ENCODE results near the gene MYO19. TPM values are rescaled to one million over a fixed set of nuclear protein-coding genes. Genes with fewer than 3 reads are reported as not detected.

The MYO19 gene, protein sequence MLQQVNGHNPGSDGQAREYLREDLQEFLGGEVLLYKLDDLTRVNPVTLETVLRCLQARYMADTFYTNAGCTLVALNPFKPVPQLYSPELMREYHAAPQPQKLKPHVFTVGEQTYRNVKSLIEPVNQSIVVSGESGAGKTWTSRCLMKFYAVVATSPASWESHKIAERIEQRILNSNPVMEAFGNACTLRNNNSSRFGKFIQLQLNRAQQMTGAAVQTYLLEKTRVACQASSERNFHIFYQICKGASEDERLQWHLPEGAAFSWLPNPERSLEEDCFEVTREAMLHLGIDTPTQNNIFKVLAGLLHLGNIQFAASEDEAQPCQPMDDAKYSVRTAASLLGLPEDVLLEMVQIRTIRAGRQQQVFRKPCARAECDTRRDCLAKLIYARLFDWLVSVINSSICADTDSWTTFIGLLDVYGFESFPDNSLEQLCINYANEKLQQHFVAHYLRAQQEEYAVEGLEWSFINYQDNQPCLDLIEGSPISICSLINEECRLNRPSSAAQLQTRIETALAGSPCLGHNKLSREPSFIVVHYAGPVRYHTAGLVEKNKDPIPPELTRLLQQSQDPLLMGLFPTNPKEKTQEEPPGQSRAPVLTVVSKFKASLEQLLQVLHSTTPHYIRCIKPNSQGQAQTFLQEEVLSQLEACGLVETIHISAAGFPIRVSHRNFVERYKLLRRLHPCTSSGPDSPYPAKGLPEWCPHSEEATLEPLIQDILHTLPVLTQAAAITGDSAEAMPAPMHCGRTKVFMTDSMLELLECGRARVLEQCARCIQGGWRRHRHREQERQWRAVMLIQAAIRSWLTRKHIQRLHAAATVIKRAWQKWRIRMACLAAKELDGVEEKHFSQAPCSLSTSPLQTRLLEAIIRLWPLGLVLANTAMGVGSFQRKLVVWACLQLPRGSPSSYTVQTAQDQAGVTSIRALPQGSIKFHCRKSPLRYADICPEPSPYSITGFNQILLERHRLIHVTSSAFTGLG
- 44.2 TPM for polyA plus RNA-seq (2012; ENCODE audit: insufficient read depth, insufficient read length, low read depth)

DNA sequence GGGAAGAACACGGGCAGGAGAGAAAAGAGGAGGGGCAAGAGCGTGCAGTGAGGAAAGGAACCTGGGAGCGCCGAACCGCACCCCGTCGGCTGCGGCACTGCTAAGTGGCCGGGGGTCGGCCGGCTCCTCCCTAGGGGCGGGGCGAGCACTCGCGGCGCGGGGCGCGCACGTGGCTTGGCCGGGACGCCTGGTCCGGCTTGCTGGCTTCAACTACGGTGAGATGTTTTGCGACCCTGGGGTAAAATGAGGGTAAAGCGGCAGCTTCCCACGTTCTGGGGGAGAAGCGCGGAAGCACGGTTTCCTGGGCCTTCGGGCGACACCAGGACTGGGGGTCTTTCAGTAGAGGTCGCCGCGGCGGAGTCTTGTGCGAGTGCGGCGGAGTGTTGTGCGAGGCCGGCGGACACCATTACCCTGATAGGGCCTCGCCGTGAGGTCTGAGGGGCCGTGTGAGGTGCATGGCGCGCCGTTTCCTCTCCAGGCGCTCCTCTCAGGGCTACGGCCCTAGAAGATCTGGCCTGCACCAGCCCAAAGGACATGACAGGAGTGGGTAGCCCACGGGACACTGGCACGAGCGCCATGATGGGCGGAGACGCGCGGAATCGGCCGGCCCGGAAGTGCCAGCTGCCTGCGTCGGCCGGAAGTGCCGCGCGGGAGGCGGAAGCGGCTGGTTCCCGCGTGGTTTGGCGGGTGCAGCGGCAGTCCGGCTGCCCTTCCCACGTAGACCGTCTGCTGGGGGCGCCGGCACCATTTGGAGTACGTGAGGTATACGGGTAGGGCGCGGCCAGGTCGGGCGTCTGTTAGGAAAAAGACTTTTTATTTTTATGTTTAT lies at the start of gene MYO19, which contains the start of gene PIGW:
Gene MYO19 (minus strand): TSS at position 29 of the 829 bp plus-strand sequence. CDS start 2,330 bp downstream, outside the sequence.
Gene PIGW (plus strand): TSS at position 148 of the 829 bp plus-strand sequence. CDS start 2,115 bp downstream, outside the sequence.
- Histone ChIP-seq H3K4me3 (ENCODE audit: low read depth, low read length) (peak within 1 kb of the TSS; percentile 89), H3K27me3 (no peaks in the 10 kb centered on the region), H3K4me1 (0 out of 2 replicates have a peak, but pooled peaks cover 3% of the 10 kb centered on the region), H3K9me3 (no peaks in the 10 kb centered on the region), H3K36me3 (peaks cover 61% of the 10 kb centered on the region)
- TF ChIP-seq, protein P1, sequence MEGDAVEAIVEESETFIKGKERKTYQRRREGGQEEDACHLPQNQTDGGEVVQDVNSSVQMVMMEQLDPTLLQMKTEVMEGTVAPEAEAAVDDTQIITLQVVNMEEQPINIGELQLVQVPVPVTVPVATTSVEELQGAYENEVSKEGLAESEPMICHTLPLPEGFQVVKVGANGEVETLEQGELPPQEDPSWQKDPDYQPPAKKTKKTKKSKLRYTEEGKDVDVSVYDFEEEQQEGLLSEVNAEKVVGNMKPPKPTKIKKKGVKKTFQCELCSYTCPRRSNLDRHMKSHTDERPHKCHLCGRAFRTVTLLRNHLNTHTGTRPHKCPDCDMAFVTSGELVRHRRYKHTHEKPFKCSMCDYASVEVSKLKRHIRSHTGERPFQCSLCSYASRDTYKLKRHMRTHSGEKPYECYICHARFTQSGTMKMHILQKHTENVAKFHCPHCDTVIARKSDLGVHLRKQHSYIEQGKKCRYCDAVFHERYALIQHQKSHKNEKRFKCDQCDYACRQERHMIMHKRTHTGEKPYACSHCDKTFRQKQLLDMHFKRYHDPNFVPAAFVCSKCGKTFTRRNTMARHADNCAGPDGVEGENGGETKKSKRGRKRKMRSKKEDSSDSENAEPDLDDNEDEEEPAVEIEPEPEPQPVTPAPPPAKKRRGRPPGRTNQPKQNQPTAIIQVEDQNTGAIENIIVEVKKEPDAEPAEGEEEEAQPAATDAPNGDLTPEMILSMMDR (IDR thresholded peaks at IDR 0.05; ENCODE audit: low read depth, low read length) = no peak
- peak; percentile 96 for DNase-seq

DNA sequence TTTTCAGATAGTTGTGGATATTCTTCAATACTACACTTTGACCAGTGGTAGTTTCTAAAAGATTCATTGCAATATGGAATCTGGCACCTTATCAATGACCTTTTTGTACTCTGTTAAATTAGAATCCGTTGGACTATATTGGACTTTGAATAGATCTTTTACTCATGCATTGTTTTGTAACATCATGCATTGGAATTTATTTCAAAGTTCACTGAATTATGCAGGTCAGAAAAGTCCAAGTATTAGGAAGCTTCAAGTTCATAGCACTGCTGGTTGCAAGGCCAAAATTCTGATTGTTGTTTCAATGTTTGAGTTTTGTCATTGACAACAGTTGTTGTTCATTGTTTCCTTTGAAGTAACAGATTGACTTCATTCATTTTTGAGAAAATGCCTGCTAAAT lies 49.1 kb upstream of the MYO19 start:
- Histone ChIP-seq H3K9me3 (no peaks in the 10 kb centered on the region), H3K36me3 (peaks cover 81% of the 10 kb centered on the region), H3K4me3 (ENCODE audit: low read depth, low read length) (no peak overlapping the region), H3K27me3 (no peaks in the 10 kb centered on the region), H3K4me1 (no peaks in the 10 kb centered on the region)
- TF ChIP-seq, protein P1 (IDR thresholded peaks at IDR 0.05; ENCODE audit: low read depth, low read length) = no peak
- no peak for DNase-seq

DNA sequence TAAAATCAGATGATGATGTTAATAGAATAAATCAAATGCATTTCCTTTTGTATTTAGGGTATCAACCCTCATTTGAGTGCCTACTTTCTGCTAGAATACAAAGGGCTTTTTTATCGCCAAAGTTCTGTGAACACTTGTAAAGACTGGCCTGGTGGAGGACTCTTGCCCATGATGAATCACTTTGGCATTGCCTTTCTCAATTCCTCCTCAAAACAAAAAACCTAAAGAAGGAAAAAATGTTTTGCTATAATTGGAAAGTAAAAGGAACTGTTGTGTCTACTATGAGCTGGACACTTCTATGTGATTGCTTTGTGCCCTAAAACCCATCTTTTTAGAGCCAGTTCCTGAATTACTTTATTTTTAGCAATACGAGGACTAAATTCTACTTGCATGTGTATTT lies 44.0 kb upstream of the MYO19 start:
- Histone ChIP-seq H3K9me3 (no peaks in the 10 kb centered on the region), H3K27me3 (no peaks in the 10 kb centered on the region), H3K36me3 (peaks cover 65% of the 10 kb centered on the region), H3K4me1 (no peaks in the 10 kb centered on the region), H3K4me3 (ENCODE audit: low read depth, low read length) (no peak overlapping the region)
- TF ChIP-seq, protein P1 (IDR thresholded peaks at IDR 0.05; ENCODE audit: low read depth, low read length) = no peak
- no peak for DNase-seq

DNA sequence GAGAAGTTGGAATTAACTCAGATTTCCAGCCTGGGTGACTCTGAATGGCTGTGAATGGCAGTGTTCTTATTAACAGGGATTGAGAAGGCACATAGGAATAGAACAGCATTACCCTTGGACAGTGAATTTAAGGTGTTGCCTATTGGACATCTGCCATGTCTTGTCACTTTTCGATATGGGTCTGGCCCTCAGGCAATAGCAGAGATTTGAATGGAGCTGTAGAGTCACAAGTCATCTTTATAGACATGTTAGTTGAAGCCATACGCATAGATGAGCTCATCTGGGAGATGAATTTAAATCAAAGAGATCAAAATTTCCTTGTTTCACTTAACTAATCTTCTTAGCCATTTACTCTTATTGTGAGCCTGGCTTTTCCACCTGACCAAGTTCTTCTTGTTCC lies 42.1 kb upstream of the MYO19 start:
- H3K36me3 ChIP-seq = peaks cover 66% of the 10 kb centered on the region
- no peak for DNase-seq
- no peaks in the 10 kb centered on the region for H3K4me1 ChIP-seq
- TF ChIP-seq, protein P1 (IDR thresholded peaks at IDR 0.05; ENCODE audit: low read depth, low read length) = no peak
- no peaks in the 10 kb centered on the region for H3K27me3 ChIP-seq
- H3K4me3 ChIP-seq (ENCODE audit: low read depth, low read length) = no peak overlapping the region
- no peaks in the 10 kb centered on the region for H3K9me3 ChIP-seq

DNA sequence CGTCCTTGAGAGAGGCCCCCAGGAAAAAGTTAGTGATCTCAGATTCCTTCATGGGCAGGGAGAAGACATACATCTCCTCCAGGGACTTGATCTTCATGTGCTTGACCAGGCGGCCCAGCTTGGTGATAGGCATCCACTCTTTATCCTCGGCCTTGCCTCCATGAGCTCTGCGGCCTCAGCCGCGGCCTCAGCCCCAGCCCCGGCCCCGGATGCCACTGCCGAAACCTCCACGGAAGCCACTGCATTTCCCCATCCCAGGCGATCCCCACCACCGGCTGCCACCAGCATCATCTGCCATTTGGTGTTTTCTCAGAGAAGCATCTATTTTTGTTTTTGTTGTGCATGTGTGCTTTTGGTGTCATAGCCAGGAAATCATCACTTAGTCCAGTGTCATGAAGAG lies 40.4 kb upstream of the MYO19 start:
- H3K27me3 ChIP-seq = no peaks in the 10 kb centered on the region
- H3K4me1 ChIP-seq = no peaks in the 10 kb centered on the region
- TF ChIP-seq, protein P1 (IDR thresholded peaks at IDR 0.05; ENCODE audit: low read depth, low read length) = no peak
- no peak for DNase-seq
- no peaks in the 10 kb centered on the region for H3K9me3 ChIP-seq
- peaks cover 64% of the 10 kb centered on the region for H3K36me3 ChIP-seq
- H3K4me3 ChIP-seq (ENCODE audit: low read depth, low read length) = no peak overlapping the region
